Measurements from ENCODE around the gene EXD3. TPM values are rescaled to one million over a fixed set of nuclear protein-coding genes. Genes with fewer than 3 reads are reported as not detected.

Gene EXD3
- polyA plus RNA-seq, 3 donors, result 12.0 to 35.4 (median 16.6) TPM

DNA sequence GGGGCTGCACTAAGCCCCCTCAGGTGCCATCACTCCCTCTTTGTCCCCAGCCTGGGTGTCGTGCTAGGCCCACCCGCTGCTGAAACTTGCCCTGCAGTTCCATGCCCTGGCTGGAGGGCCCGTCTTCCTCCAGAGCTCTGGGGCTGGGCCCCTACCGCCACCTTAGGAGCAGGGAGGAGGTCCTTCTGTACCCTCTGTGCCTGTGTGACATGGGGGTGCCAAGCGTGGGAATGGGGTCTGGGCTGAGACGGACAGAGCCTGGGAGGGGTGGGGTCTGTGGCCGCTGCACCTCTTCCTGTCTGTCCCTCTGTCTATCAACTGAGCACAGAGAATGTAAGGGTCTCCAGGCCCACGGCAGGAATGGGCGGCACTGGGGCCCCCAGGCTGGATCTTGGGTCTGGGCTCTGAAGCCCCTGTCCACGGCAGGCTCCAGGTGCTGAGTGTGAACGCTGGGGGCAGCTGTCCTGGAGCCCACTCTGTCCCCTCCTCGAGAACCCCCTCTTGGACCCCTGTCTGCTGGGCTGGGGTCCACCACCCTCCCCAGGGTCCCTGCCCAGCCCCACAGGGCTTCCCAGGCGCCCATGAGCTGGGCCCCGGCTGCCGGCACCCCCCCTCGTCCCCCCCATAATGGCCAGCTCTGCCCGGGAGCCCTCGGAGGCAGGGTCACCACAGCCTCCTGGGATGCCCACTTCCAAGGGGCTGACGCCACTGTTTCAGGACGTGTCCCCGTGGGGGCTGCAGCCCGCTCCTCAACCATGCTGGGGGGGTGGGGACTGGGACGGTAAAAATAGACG lies 105.0 kb downstream of the EXD3 start:
- DNase-seq (ENCODE audit: extremely low read depth in 1 of 11, low read depth in 9 of 11, low spot score in 4 of 11), result no peak

DNA sequence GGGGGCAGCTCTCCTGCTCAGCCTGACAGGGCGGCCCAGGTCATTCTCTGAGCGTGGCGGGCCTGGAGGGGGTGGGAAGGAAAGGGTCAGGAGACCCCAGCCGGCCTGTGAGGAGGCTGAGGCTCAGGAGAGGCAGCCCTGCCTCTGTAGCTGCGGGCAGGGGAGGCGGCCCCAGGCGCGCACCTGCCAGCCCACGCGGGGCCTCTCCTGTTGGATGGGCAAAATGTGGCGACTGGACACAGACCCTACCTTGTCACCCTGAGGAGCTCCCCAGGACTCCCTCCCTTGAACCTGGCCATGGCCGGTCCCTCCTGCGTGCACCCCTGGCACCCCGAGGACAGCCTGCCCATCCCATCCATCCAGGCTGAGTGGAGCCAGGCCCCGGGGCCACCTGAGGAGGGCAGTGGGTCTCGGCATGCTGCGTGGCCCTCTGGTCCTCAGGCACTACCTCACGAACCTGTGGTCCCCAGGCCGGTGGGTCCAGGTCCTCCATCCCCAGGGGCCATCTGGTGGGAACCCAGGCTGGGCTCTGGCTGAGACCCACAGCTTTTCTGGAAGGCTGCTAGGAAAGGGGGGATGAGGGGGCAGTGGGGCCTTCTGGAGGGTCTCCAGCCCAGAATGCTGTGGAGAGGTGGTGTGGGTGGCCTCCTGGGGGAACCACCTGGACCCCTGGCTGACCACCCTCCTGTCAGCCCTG lies 105.8 kb downstream of the EXD3 start:
- no peak for DNase-seq (ENCODE audit: extremely low read depth in 1 of 11, low read depth in 9 of 11, low spot score in 4 of 11)

DNA sequence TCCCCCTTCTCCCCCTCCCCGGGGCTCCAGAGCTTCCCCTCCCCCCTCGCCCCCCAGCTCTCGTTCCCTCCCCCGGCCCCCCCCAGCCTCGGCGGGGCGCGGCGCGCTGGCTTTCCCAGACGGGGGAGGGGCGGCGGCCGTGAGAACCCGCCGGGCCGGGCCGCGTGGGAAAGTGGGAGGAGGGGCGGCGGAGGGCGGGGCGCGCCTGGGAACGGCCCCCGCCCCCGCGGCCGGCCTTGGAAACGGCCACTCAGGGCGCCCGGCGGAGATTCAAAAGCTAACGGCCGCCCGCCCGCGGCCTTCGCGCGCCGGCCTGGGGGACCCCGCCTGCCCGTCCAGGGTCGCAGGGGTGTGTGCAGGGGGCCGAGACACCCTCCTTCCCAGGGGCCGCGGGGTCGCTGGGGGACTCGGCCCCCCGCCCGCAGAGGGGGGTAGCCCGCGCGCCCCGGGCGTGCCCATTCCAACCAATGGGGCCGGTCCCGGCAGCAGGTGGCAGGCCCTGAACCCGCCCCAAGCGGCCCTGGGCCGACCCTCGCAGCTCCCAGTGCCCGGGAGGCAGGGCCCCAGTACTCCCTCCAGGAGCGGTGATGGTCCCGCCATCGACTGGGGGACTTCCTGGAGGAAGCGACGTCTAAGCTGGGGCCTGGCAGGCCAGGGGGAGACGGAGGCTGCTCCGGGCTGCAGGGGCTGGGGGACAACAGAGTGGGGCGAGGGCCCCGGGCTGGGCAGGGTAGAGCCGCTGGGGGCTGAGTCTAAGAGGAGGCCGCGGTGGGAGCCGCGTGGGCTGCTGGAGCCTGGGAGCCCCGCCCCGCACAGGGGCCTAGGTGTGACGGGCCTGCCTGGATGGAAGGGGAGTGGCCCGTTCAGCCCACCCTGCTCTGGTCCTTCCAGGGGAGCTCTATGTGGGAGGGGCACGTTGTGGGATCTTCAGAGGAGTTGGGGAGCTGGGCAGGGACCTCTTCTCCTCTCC lies 106.7 kb downstream of the EXD3 start:
- DNase-seq (ENCODE audit: extremely low read depth in 1 of 11, low read depth in 9 of 11, low spot score in 4 of 11), result no peak

DNA sequence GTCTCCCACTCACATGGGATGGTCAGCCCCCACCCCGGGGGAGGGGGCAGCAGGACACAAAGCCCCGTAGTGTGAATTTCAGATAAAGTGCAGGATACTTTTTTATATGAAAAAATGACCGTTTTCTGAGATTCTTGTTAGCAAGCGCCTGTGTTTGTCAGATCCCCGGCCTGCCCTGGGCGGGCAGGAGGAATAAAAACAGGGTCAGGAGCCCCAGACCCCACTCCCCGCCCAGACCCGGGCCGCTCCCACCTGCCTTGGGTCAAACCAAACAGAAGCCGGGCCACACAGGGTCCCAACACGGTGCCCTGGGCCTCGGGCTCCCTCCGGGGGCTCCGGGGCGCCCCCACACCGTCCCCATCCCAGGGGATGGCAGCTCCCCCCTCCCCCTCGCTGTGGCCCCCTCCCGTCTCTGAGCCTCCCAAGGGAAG lies 107.4 kb downstream of the EXD3 start:
- DNase-seq (ENCODE audit: extremely low read depth in 1 of 11, low read depth in 9 of 11, low spot score in 4 of 11), result no peak

DNA sequence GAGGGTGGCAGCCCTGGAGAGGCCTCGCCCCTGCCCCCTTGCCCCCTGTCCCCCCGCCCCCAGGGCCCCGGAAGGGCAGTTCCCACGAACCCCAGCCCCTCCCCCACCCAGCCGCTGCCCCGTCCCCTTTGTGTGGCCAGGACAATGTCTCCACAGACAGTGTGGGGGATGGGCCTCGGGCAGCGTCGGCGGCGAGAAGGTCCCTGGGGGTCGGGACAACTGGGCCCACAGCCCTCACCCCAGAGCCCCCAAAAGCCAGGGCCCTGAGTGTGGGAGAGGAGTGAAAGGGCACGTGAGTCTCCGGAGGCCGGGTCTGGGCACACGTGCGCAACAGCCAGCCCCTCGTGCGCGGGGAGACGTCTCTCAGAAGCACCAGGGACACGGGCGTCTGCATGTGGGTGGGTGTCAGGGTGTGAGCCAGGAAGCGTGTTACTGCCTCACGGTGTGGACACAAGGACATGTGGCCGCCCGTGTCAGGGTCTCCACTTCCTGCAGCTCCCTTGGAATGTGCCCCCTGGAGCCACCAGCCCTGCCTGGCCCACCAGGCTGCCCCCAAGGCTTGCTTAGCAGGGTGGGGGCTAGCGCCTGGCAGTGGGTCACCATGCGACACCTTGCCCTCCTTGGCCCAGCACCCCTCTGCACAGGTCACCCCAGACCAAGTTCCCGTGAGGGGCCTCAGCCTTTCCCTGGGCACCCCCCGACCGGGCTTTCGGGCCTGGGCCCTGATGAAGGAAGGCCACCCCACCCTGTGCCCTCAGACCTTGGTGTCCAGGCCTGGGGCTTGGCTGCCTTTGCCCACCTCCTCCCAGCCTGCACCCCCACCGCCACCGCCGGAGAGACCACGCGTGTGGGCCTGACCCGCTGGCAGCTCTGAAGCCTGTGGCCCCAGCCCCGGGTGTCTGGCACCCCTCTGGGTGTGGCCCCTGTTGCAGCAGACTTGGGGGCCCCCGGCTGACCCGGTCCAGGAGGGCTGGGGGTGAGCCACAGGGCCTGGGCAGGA lies 108.1 kb downstream of the EXD3 start:
- no peak for DNase-seq (ENCODE audit: extremely low read depth in 1 of 11, low read depth in 9 of 11, low spot score in 4 of 11)

DNA sequence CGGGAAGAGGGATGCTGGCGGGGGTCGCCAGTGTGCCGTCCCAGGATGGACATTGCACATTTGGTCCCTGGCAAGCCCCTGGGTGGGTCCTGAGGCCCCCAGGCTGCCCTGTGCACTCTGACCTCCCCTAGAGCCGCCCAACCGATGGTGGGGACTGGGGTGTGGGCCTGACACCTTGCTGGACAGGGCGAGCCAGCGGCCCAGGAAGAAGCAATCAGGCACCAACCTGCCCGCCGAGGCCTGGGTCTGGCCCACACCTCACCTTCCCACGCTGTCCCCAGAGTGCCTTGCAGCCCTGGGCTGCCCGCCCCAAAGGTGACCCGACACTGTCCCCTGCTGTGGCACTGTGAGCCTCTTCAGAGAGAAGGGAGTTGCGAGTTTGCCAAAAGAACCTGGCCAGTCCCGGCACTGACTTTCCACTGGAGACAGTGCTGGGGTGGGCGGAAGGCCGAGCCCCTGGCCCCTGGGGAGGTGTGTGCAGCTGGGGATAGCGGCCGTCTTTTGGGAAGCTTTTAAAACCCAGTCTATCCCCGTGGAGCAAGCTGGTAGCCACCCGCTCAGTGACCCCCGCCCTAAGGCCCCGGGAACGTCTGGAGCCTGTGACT lies 108.9 kb downstream of the EXD3 start:
- no peak for DNase-seq (ENCODE audit: extremely low read depth in 1 of 11, low read depth in 9 of 11, low spot score in 4 of 11)

DNA sequence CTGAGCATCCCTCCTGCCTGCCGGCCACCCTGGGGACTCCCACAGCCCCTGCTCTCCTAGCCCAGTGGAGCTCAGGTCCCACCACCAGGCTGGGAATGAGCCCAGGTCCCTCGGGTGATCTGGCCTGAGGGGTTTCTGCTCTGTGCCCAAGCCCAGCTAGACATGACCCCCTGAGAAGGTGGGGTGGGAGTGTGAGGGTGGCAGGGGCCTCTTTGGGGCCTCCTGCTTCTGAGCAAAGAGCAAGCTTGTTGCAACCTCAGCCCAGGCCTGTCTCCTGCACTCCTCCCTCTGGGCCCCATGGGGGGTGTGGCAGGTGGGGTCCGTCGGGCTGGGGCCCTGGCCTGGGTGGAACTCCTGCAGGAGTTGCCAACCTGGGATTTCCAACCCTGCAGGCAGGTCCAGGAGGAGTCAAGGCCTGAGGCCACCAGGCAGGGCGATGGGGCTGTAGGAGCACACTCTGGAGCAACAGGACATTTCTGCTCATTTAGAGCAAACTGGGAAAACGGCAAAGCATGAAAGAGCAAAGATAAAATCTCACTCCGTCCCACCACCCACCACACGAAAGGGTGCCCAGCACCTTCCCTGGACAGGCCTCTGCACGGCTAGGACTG lies 109.5 kb downstream of the EXD3 start:
- no peak for DNase-seq (ENCODE audit: extremely low read depth in 1 of 11, low read depth in 9 of 11, low spot score in 4 of 11)

DNA sequence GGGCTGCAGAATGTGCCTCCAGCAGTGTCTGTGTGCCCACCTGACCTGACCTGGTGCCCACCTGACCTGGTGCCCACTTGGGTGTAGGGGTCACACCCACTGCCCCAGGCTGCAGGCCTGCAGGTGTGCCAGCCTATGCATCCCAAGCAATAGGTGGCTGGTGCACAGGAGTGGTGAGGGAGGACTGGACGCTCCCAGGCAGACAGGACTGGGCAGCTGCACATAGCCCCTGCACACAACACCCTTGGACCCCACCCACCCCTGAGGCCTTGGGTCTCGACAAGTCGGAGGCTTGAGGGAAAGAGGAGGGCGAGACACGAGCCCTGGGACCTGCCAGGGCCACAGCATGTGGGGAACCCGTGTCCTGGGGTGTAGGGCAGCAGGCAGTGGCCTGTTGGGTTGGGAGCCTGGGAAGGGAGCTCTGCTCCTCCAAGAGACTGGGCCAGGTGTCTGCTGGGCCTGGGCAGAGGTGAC lies 110.1 kb downstream of the EXD3 start:
- DNase-seq (ENCODE audit: extremely low read depth in 1 of 11, low read depth in 9 of 11, low spot score in 4 of 11), result no peak

DNA sequence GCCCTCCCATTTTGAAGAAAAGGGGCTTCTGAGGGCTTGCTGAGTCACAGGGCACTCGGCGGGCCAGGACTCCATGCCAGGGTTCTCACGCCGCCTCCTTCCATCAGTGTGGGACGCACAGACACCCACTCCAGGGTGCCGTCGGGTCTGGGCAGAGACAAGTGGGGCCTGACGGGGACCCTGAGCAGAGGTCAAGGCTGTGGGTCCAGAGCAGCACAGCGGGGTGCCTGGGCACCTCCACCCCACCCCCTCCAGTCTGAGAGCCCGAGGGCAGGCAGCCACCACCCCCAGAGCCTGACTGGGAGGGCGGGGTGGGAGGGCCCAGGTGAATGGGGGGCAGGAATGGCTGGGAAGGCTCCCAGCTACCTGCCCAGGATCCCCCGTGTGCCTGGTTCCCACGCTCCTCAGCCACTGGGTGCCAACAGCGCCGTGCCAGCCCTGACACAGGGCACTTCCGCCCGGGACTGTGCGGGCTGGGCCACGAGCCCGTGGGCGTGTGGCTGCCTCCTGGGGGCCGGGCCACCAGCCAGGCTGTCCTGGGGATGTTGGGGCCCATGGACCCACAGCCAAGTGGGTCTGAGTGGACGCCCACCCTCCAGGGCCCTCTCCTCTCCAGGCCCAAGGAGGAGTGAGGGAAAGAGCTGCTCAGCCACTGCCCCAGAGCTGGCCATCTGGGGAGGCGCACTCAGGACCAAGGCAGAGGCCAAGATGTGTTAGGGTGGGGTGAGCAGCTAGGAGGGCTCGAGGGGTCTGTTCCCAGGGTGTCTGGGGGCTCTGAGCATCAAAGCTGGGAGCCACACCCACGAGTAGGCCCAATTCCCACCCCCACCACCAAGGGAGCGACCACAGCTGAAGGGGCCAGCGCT lies 110.7 kb downstream of the EXD3 start:
- DNase-seq (ENCODE audit: extremely low read depth in 1 of 11, low read depth in 9 of 11, low spot score in 4 of 11), result no peak

DNA sequence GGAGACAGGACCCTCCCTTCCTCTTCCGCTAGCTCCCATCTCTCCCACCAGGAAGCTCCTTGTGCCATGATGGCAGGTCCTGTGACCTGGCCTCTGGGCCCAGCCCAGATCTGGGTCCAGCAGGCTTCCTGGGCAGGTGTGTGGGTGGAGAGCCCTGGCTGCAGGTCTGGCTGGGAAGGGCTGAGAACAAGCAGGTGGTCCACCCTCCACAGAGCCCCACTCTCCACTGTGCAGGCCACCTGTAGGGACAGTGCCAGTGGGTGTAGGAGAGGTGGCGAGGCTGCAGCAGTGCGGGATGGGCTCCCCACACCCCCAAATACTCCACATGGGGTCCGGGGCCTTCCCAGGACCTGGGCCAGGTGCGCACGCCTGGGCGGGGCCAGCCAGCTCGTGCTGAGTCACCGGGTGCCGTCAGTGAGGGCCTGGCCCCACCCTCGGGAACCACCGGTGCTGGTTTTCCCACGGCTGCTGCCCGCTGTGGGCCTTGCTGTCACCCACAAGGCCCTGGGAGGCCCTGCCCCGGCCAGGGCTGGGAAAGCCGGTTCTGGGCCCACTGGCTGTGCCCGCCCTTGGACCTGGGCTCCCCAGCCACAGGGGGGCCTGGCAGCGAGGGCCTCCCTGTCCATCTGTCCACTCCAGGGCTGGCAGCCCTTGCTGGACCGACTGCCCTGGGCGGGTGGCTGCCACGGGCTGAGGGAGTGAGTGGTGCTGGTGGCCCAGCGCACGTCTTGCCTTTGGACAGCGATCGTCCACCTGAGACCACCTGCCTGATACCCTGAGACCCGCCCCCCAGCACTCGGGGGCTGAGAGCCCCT lies 111.6 kb downstream of the EXD3 start:
- DNase-seq (ENCODE audit: extremely low read depth in 1 of 11, low read depth in 9 of 11, low spot score in 4 of 11), result no peak

DNA sequence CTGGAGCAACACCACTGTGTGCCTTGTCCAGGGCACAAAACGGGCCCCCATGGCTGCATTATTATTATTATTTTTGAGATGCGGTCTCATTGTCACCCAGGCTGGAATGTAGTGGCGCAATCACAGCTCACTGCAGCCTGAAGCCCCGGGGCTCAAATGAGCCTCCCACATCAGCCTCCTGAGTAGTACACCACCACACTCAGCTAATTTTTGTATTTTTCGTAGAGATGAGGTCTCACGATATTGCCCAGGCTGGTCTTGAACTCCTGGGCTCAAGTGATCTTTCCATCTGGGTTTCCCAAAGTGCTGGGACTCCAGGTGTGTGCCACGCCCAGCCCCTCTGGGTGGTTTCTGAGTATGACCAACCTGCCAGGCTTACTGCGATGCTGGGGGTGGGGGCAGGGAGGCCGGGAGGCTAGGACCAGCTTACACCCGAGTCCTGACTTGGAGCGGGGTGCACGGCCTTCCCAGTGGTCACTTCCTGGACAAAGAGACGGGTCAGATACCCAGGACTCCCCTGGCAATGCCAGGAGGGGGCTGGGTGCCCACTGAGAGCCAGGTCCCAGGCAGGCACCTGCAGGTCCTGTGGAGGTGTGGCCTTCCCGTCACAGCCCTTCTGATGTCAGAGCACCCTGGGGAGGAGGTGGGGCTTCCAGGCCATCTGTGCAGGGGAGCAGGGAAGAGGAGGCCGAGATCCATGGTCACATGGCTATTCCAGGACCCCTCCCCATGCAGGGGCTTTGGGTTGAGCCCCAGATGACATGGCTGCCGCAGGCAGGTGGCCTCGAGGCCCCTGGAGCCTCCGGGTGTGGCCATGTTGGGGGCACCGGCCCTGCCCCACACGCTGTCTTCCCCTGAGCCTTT lies 112.5 kb downstream of the EXD3 start:
- DNase-seq (ENCODE audit: extremely low read depth in 1 of 11, low read depth in 9 of 11, low spot score in 4 of 11), result no peak

DNA sequence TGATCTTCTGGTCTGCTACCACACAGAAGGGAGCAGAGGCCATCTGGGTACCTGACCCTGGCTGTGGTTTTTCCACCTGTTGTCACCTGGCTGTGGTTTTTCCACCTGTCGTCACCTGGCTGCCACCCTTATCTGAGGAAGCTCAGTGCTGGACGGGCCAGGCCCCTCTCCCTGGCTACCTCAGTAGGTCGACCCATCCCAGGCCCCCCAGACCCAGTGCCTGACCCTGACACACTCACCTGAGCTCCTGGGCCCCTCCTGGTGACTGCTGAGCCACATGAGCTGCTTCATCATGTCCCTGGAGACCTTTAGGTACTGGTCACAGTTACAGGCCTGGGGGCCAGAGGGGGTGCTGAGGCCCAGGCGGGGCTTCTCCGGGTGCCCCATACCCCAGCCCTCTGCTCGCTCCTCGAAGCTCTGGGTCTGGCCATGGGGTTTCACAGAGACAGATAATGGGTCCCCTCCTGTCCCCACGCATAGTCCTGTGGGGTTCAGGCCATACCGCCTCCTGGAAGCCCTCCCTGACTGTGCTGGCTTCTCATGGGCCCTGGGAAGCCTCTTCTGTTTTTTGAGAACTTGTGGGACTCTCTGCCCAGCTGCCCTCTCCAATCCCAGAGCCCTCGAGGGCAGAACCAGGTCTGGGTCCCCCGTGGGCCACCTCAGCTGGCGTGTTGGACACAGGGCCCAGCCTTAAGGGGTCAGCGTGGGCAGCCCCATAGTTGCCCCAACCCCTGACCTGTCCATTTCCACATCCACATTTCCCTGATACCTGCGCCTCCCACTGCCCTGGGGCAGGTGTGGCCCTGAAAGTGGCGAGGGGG lies 113.4 kb downstream of the EXD3 start:
- no peak for DNase-seq (ENCODE audit: extremely low read depth in 1 of 11, low read depth in 9 of 11, low spot score in 4 of 11)

DNA sequence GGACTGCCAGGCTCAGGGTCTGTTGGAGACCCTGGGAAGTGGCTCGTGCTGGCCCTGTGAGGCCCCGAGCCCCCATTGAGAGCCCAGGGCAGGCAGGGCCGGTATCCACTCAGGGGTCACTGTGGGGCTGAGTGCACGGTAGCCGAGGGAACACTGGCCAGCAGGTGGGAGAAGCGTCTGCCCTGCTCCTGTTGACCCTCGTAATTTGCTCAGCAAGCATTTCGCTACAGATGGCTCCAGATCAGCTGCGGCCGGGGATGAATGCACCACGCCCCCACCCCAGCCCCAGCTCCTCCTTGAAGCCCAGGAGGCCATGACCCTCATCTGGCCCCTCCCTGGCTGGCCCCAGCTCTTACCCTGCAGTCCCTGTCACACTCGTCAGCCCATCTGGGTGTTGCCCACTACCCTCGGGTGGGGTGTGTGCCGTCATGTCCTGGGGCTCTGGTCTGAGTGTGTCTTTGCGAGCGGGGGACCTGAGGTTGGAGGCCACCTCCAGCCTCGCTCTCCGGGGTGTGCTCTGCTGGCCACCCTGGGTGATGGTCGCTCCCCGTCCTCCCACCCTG lies 114.8 kb downstream of the EXD3 start:
- no peak for DNase-seq (ENCODE audit: extremely low read depth in 1 of 11, low read depth in 9 of 11, low spot score in 4 of 11)

All from renal cortex interstitium (tissue), 11 donors.